ENCODE measurements around the gene SPATS2. TPM values are rescaled to one million over a fixed set of nuclear protein-coding genes. Genes with fewer than 3 reads are reported as not detected.

The SPATS2 gene
- total and polyA plus RNA-seq, 10 of the 15 experiments (the other 5 are each of a cell fraction or from before 2014, with no cell fraction given), result 9.0 to 54.2 (median 27.5) TPM

DNA sequence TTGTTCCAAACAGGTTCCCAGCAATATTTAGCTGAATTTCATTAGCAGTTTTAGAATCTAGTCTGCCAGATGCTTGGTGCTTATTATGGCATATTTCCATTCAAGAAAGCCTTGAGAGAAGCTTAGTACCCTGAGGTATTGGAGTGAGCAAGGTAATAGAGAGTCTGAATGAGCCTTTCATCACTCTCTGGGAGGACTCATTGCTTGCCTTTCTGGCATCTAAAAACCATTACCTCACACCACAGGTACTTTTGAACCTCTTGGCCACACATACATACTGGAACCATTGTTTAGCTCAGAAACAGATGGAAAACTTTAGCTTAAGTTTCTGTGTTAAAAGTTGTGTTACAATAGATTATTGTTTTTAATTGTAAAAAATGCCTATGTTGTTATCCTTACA, 144.1 kb downstream of the SPATS2 start:
- Histone ChIP-seq H3K79me2 (ENCODE audit: control insufficient read depth, insufficient read depth, low read length) (no peaks in the 10 kb centered on the region), H3K4me2 (ENCODE audit: control insufficient read depth, insufficient read depth) (no peak overlapping the region), H3K9me3 (replicated peaks; ENCODE audit: control insufficient read depth, insufficient read depth, low read length) (no peaks in the 10 kb centered on the region), H3K4me3 (no peak overlapping the region), H3K36me3 (ENCODE audit: control insufficient read depth in 2 of 2, insufficient read depth in 2 of 2, low read length in 1 of 2) (peaks cover 0 to 8% of the 10 kb centered on the region in 2 experiments; a peak in 2 of 4 replicates), H3K27ac (ENCODE audit: control insufficient read depth, insufficient read depth) (no peak overlapping the region), H3K27me3 (replicated peaks in 1 of 2; ENCODE audit: control insufficient read depth in 2 of 2, insufficient read depth in 2 of 2, low read length in 1 of 2) (no peaks in the 10 kb centered on the region), H3K4me1 (ENCODE audit: control insufficient read depth, insufficient read depth, low read length) (no peaks in the 10 kb centered on the region), H4K20me1 (ENCODE audit: control insufficient read depth, insufficient read depth) (no peaks in the 10 kb centered on the region), H2AFZ (ENCODE audit: control insufficient read depth, low read depth, low read length) (no peak overlapping the region), H3K9ac (ENCODE audit: control insufficient read depth, insufficient read depth, low read length) (no peak overlapping the region)
- BruUV-seq (replicated peaks), result TSS peak; percentile 7
- no peak for FAIRE-seq
- ChIA-PET POLR2A (interaction anchor here (0.5 to 1.3 kb wide), 5 partner anchors 11 to 276 kb away, joined by 3 to 7 read pairs (median 3); partner anchors contain the start of gene SPATS2), RAD21 (ENCODE audit: unreplicated experiment) (interaction anchor here (0.8 to 7.3 kb wide), 8 partner anchors 10 to 456 kb away, joined by 3 to 258 read pairs (median 4); partner anchors contain the start of gene SPATS2), CTCF (interaction anchor here (0.6 to 10.1 kb wide), 10 partner anchors 8 to 180 kb away, joined by 3 to 712 read pairs (median 9); partner anchors contain the start of genes DNAJC22 and SPATS2), SMC1A (ENCODE audit: uncharacterized antibody, unreplicated experiment) (interaction anchor here (0.8 to 33.2 kb wide), 12 partner anchors 13 to 198 kb away, joined by 3 to 740 read pairs (median 4); partner anchors contain the start of gene SPATS2)
- TF ChIP-seq MEF2A (IDR thresholded peaks at IDR 0.05; ENCODE audit: insufficient read depth, low read depth, low read length) (no peak), RB1 (IDR thresholded peaks at IDR 0.05; ENCODE audit: borderline replicate concordance) (no peak), POLR2A (IDR thresholded peaks at IDR 0.05; ENCODE audit: low read depth, low read length) (no peak), POLR2AphosphoS5 (IDR thresholded peaks at IDR 0.05; ENCODE audit: low read length) (no peak), ZBTB11 (CRISPR knock-in tag; IDR thresholded peaks at IDR 0.05) (no peak), TAF1 (IDR thresholded peaks at IDR 0.05; ENCODE audit: borderline replicate concordance, low read depth, low read length) (no peak), RBBP5 (conservative IDR thresholded peaks at IDR 0.05) (no peak), TCF7 (IDR thresholded peaks at IDR 0.05; ENCODE audit: borderline replicate concordance) (no peak), JUNB (IDR thresholded peaks at IDR 0.05) (no peak), ZSCAN29 (IDR thresholded peaks at IDR 0.05) (no peak), NR2F1 (conservative IDR thresholded peaks at IDR 0.05) (no peak), CBX3 (IDR thresholded peaks at IDR 0.05; ENCODE audit: borderline replicate concordance, low read depth) (no peak)
- TF ChIP-seq, protein P1, sequence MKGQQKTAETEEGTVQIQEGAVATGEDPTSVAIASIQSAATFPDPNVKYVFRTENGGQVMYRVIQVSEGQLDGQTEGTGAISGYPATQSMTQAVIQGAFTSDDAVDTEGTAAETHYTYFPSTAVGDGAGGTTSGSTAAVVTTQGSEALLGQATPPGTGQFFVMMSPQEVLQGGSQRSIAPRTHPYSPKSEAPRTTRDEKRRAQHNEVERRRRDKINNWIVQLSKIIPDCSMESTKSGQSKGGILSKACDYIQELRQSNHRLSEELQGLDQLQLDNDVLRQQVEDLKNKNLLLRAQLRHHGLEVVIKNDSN (IDR thresholded peaks at IDR 0.05; ENCODE audit: borderline replicate concordance, extremely low read length, insufficient read depth, low read depth, low read length), result no peak
- in situ Hi-C loops (cut with MboI), result no loop called here
- peak; percentile 62 for ATAC-seq
- intact Hi-C loops (cut with micrococcal nuclease; ENCODE audit: unreplicated experiment), result no loop called here
- no peak for DNase-seq (ENCODE audit: low read depth, low spot score)
